HG02943 (cell line): ENCODE measurements around the gene DNAJB1.

Source experiments
- ATAC-seq: cut with Tn5 transposase; IDR thresholded peaks from one replicate; pipeline ENCODE4 v1.9.1; 2021; ENCODE audit warnings: mild to moderate bottlenecking, low read depth, moderate library complexity; ENCODE audit not compliant: unreplicated experiment

DNAJB1 gene

DNA sequence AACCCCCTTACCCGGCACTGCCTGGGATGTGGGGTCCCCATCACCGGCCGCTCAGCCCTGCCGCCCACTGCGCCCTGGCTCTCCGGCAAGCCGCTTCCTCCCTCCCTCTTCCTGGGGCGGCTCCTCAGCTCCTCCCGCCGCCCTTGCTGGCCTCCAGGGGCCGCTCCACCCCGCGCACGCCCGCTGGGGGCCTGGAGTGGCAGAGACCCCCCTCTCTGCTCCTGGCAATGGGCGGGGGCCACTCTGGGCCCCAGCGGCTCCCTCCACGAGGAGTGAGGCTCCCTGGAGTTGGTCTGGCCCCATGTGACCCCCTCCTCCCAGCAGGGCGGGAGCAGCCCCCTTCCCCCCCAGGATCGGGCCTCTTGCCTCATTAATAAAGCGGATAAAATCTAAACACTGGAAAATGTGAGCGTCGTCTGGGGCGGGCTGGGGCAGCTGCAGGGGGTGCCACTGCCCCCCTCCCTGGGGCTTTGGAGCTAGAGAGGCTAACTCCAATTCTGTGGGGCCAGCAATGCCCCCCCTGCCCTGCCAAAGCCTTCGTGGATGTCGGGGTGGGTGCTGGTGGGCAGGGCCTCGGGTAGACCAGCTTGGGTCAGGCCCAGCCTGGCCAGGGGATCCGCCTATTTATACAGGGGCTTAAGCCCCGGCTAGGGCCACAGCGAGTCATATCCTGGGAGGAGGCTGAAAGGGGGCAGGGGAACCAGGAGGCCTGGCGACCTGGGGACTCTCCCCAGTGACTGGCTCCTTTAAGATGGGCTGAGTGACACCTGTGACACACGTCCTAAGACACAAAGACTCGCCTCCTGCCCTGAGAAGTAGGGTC lies 42.7 kb downstream of the DNAJB1 start, which contains the start of gene PTGER1:
Gene PTGER1 (minus strand): TSS at position 104 of the 823 bp plus-strand sequence. CDS start 1,034 bp downstream, outside the sequence.
- ATAC-seq, result no peak

DNA sequence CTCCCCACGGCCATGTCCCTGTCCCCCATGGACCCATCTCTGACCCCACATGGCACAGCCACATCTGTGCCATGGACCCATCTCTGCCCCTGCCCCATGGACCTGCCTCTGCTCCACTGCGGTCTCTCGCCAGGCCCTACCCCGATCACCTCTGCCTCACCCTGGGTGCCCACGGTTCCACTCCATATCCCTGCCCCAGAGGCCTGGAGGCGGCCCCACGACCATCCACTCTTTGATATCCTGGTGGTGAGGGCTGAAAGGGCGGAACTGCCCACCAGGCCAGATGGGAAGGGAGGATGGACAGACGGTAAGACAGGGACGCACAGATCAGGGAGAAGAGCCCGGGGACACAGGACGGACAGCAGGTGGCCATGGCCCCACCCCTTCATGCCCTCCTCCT lies 43.4 kb downstream of the DNAJB1 start:
- no peak for ATAC-seq

DNA sequence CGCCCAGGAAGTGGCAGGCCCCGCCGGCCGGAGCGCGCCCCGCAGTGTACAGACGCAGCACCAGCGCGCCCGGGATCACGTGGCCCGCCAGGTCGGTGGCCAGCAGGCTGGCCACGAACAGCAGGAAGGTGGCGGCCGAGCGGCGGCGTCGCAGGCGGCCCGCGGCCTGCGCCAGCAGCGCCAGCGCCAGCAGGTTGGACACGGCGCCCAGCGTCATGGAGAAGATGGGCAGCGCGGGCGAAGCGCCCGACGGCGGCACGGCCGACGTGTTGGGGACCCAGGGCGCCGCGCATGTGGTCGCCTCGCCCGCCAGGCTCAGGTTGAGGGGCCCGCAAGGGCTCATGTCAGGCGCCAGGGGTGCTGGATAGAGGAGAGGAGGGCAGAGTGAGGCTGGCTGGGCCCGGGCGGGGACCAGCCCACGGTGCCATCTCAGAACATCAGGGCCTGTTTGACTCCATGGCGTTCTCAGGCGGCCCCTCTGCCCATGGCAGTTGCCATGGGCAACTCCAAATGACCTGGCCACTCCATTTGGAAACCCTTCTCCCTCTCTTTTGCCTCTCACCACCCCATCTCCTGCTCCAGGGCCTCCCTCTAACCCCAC lies 44.1 kb downstream of the DNAJB1 start:
- ATAC-seq, result no peak

DNA sequence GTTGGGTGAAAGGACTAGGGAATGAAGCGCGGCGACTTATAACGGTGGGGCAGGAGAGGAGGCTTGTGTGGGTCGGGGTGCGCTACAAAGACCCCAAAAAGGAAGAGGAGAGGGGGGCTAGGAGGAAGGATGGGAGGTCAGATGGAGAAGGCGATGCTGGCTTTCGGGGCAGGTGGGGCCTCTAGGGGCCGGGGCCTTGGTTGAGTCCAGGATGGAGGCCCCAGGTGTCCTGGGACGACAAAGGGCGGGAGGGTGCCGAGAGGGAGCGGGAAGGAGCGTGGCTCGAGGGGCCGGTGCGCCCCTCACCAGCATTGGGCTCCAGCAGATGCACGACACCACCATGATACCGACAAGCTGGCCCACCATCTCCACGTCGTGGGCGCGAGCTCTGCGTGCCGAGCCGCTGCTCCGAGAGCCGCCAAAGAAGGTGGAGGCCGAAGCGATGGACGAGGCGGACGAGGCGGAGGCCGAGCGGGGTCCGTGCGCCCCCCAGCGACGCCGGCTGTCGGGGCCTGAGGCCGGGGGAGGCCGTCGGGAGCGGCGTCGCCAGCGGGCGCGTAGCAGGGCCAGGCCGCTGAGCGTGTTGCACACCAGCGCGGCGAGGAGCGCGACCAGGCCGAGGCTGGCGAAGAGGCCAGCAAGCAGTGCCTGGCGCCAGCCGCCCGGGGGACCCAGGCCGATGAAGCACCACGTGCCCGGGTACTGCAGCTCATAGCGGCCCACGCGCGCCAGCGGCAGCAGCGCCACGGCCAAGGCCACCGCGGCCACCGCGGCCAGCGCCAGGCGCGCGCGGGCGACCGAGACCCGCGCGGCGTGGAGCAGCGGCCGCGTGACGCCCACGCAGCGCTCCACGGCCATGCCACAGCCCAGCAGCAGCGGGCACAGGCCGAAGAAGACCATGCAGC lies 44.9 kb downstream of the DNAJB1 start:
- ATAC-seq, result no peak

DNA sequence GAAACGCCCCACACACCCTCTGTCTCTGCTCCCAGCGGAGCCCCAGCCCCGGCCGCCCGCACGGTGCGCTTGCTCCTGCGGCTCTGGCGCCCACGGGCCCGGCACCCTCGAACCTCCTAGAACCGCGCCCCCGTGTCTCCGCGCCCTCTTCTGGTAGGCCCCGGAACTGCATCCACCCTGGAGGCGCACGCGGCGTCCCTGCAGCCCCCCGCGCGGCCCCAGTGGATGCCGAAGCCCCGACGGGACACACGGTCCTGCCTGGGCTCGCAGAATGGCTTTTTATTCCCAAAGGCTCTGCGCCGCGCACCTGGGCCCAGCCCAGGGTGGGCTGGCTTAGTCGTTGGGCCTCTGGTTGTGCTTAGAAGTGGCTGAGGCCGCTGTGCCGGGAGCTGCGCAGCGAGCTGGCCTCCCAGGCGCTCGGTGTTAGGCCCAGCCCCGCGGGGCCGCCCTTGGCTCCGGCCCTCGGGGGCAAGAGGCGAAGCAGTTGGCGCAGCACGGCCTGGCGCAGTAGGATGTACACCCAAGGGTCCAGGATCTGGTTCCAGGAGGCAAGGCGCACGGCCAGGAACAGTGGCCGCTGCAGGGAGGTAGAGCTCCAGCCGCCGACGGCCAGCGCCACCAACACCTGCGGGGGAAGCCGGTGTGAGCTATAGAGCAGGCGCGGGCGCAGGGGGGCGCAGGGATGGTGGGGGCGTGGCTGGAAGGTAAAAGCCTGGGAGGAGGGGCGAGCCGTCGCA lies 45.8 kb downstream of the DNAJB1 start:
- no peak for ATAC-seq

DNA sequence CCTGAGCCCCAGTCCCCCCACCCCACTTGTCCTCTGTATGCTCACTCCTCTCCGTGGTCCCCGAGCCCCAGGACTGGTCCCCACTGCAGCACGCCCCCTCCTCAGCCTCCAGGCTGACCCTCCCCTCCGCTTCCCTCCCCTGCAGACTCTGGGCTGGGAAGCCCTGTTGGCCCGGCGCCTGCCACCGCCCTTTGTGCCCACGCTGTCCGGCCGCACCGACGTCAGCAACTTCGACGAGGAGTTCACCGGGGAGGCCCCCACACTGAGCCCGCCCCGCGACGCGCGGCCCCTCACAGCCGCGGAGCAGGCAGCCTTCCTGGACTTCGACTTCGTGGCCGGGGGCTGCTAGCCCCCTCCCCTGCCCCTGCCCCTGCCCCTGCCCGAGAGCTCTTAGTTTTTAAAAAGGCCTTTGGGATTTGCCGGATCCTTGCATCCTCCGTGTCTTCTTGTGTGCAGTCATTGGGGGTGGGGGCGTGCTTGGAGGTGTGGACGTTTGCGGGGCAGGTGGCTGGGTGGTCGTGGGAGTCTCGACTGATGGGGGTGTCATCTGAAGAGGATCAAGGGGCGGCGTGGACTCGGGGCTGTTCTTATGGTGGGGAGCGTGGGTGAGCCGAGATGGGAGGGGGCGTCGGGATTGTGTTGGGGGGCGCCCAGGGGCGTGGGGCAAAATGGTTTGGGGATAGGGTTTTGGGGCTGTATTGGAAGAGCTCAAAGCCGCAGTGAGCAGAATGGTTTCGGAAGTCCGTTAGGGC lies 46.6 kb downstream of the DNAJB1 start:
- no peak for ATAC-seq

DNA sequence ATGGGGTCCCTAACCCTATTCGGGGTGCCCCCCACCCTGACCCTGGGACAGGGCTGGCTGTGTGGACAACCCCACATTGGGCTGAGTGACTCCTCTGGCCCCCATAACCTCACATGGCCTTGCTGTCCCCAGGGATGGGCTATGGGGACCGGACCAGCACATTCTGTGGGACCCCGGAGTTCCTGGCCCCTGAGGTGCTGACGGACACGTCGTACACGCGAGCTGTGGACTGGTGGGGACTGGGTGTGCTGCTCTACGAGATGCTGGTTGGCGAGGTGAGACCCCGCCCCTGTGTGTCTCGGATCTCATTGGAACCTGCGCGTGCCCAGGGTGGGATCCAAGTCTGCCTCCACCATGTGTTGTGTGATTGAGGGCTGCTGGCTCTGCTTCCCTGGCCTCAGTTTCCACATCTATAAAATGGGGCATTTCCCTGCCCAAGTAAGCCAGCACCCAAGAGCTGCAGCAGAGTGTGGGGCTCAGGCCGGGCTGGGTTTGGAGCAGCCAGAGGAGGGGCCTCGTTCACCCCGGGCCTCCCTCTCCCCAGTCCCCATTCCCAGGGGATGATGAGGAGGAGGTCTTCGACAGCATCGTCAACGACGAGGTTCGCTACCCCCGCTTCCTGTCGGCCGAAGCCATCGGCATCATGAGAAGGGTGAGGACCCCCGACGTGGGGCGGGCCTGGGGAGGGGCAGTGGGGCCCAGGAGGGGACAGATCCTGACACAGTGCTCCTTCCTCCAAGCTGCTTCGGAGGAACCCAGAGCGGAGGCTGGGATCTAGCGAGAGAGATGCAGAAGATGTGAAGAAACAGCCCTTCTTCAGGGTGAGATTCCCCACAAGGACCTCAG lies 47.9 kb downstream of the DNAJB1 start:
- no peak for ATAC-seq

DNA sequence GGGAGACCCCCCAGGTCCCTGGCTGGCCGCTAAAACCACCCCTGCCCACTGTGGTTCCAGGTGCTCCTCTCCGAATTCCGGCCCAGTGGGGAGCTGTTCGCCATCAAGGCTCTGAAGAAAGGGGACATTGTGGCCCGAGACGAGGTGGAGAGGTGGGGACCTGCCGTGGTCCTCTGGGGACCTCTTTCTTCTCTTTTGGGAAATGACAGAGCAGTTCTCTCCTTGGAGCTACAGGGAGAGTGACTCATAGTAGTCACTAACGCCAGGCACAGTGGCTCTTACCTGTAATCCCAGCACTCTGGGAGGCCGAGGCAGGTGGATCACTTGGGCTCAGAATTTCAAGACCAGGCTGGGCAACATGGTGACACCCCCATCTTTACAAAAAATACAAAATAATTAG lies 50.4 kb downstream of the DNAJB1 start:
- no peak for ATAC-seq

DNA sequence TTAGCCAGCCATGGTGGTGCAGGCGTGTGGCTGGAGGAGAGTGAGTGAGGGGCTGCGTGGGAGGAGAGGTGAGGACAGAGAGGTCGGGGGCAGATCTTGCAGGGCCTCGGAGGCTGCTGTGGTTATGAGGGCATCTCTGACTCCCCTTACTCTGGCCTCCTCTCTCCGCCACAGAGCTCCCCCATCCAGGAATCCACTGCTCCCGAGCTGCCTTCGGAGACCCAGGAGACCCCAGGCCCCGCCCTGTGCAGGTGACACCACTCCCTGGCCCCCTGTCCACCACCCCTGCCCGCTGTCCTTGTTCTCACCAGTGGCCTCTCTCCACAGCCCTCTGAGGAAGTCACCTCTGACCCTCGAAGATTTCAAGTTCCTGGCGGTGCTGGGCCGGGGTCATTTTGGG lies 50.8 kb downstream of the DNAJB1 start:
- ATAC-seq, result no peak
